Smooth muscle cell (in vitro differentiated cells): ENCODE data around the gene EPHX1. TPM values are rescaled to one million over a fixed set of nuclear protein-coding genes. Genes with fewer than 3 reads are reported as not detected.

Experiments
- DNase-seq: peaks from one replicate; lab custom pipeline; 2025; ENCODE audit not compliant: unreplicated experiment; lab: John Stamatoyannopoulos, UW
- H2AFZ ChIP-seq: fragments of 200-600 bp; sonication (generic); 2 replicates; pipeline ENCODE4 v1.6.0; 2016; ENCODE audit warnings: antibody characterized with exemption, low read depth, mild to moderate bottlenecking
- H3F3A ChIP-seq: fragments of 200-600 bp; sonication (generic); 2 replicates; pipeline ENCODE4 v1.6.0; 2017; ENCODE audit warnings: antibody characterized with exemption, low read depth
- H3K27ac ChIP-seq: fragments of 200-600 bp; sonication (generic); 2 replicates; pipeline ENCODE4 v1.5.1; 2016; ENCODE audit warnings: low read depth, mild to moderate bottlenecking
- H3K27me3 ChIP-seq: fragments of 200-600 bp; sonication (generic); 2 replicates; pipeline ENCODE4 v1.6.1; 2016; ENCODE audit warnings: low read depth, mild to moderate bottlenecking
- H3K36me3 ChIP-seq: fragments of 200-600 bp; sonication (generic); 2 replicates; pipeline ENCODE4 v1.5.1; 2016; ENCODE audit warnings: low read depth
- H3K4me1 ChIP-seq: fragments of 200-600 bp; sonication (generic); 2 replicates; pipeline ENCODE4 v1.5.1; 2016; ENCODE audit warnings: low read depth
- H3K4me2 ChIP-seq: fragments of 200-600 bp; sonication (generic); 2 replicates; pipeline ENCODE4 v1.6.0; 2016; ENCODE audit warnings: mild to moderate bottlenecking
- H3K4me3 ChIP-seq: fragments of 200-600 bp; sonication (generic); 2 replicates; pipeline ENCODE4 v1.5.1; 2016; ENCODE audit warnings: mild to moderate bottlenecking
- H3K79me2 ChIP-seq: fragments of 200-600 bp; sonication (generic); 2 replicates; pipeline ENCODE4 v1.6.0; 2016; ENCODE audit warnings: low read depth, mild to moderate bottlenecking
- H3K9ac ChIP-seq: fragments of 200-600 bp; sonication (generic); 2 replicates; pipeline ENCODE4 v1.6.0; 2016; ENCODE audit warnings: low read depth
- H3K9me3 ChIP-seq: fragments of 200-600 bp; sonication (generic); replicated peaks from 2 replicates; pipeline ENCODE4 v1.5.1; 2016; ENCODE audit warnings: low read depth
- H4K20me1 ChIP-seq: fragments of 200-600 bp; sonication (generic); 2 replicates; pipeline ENCODE4 v1.6.0; 2016; ENCODE audit warnings: low read depth
- CTCF ChIP-seq: fragments of 200-600 bp; sonication (generic); IDR thresholded peaks from 2 replicates; pipeline ENCODE4 v1.5.1; 2017; ENCODE audit warnings: borderline replicate concordance, mild to moderate bottlenecking, antibody characterized with exemption; ENCODE audit not compliant: insufficient read depth, poor library complexity, severe bottlenecking
- WGBS: methylation state at CpG from one replicate; pipeline ENCODE4 v1.1.7; 2016; ENCODE audit warnings: low lambda C conversion rate; 5-methylcytosine and 5-hydroxymethylcytosine counted together
- polyA plus RNA-seq: library from polyadenylated mRNA; unstranded; fragments of >200 nt; fragmentation: Nextera tagmentation; extraction: Ambion mirVana; gene quantifications from 2 replicates; pipeline ENCODE4 v1.2.1, GENCODE V29; 2016
- total RNA-seq: library from RNA; depleted of rRNA; stranded (reverse); fragments of >200 nt; gene quantifications from 2 replicates; pipeline ENCODE4 v1.2.3, GENCODE V29; 2014

The EPHX1 gene
- total and polyA plus RNA-seq, 2 experiments from 2014 or later: 16.1 to 22.2 TPM

- Histone ChIP-seq H3K9me3 (no peaks in the 10 kb centered on the region), H3F3A (no peaks in the 10 kb centered on the region), H3K4me1 (no peaks in the 10 kb centered on the region), H3K27ac (peak overlapping the region; percentile 79), H3K79me2 (no peaks in the 10 kb centered on the region), H2AFZ (no peak overlapping the region), H3K36me3 (peaks cover under 1% of the 10 kb centered on the region), H3K4me2 (no peak overlapping the region), H4K20me1 (peaks cover 40% of the 10 kb centered on the region), H3K9ac (no peak overlapping the region), H3K27me3 (no peaks in the 10 kb centered on the region), H3K4me3 (no peak overlapping the region)
- TF ChIP-seq CTCF: no peak
- 96% methylated on average over 11 of the region's 11 CpGs for WGBS
- DNase-seq: no peak
These were observed 64.5 kb downstream of the EPHX1 start for GRCh38 chr1:225874431-225874830.

GRCh38 chr1:225875044-225875815 is 65.3 kb downstream of the EPHX1 start:
- peak overlapping the region; percentile 79 for H3K27ac ChIP-seq
- no peak overlapping the region for H3K4me3 ChIP-seq
- H2AFZ ChIP-seq: no peak overlapping the region
- TF ChIP-seq CTCF: no peak
- H3K27me3 ChIP-seq: no peaks in the 10 kb centered on the region
- H3F3A ChIP-seq: no peaks in the 10 kb centered on the region
- no peaks in the 10 kb centered on the region for H3K9me3 ChIP-seq
- no peak overlapping the region for H3K4me2 ChIP-seq
- peaks cover 1% of the 10 kb centered on the region for H3K79me2 ChIP-seq
- H4K20me1 ChIP-seq: peaks cover 47% of the 10 kb centered on the region
- H3K4me1 ChIP-seq: no peaks in the 10 kb centered on the region
- no peak for DNase-seq
- no peaks in the 10 kb centered on the region for H3K36me3 ChIP-seq
- 77% methylated on average over 11 of the region's 12 CpGs for WGBS
- peak overlapping the region; percentile 21 for H3K9ac ChIP-seq

GRCh38 chr1:225876900-225877510 is 67.1 kb downstream of the EPHX1 start:
- H3K36me3 ChIP-seq: no peaks in the 10 kb centered on the region
- no peak for TF ChIP-seq CTCF
- H3K4me3 ChIP-seq: no peak overlapping the region
- H4K20me1 ChIP-seq: peaks cover 53% of the 10 kb centered on the region
- no peaks in the 10 kb centered on the region for H3K9me3 ChIP-seq
- no peak overlapping the region for H3K4me2 ChIP-seq
- 92% methylated on average over 12 of the region's 12 CpGs for WGBS
- no peak for DNase-seq
- H2AFZ ChIP-seq: no peak overlapping the region
- peaks cover 3% of the 10 kb centered on the region for H3K79me2 ChIP-seq
- no peak overlapping the region for H3K27ac ChIP-seq
- H3K27me3 ChIP-seq: no peaks in the 10 kb centered on the region
- no peaks in the 10 kb centered on the region for H3F3A ChIP-seq
- no peaks in the 10 kb centered on the region for H3K4me1 ChIP-seq
- H3K9ac ChIP-seq: no peak overlapping the region
